Measurements from ENCODE around the gene BNC2.

The BNC2 gene

GRCh38 chr9:16755467-16756160, 114.9 kb downstream of the BNC2 start:
- DNase-seq (ENCODE audit: low read depth in 3 of 3) = no peak

- no peak for DNase-seq (ENCODE audit: low read depth in 3 of 3)
Measured at GRCh38 chr9:16754662-16755061, 115.8 kb downstream of the BNC2 start.

DNA sequence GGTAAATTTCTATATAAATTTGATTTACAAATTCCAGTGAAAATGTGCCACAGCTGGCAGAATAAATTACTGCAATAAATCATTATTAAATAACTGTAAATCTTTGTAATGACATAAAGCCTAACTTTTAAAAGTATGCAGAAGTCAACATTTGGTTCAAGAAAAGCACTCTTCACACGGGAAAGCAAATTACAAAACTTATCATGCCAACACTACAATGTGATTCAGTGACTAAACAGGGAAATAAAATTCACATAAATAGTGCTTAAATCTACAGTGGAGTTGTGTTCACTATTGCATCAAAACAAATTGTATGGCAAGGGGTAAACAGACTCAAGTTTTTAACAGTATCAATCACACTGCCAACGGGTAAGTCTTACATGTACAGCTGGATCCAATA, 117.2 kb downstream of the BNC2 start:
- no peak for DNase-seq (ENCODE audit: low read depth in 3 of 3)

DNA sequence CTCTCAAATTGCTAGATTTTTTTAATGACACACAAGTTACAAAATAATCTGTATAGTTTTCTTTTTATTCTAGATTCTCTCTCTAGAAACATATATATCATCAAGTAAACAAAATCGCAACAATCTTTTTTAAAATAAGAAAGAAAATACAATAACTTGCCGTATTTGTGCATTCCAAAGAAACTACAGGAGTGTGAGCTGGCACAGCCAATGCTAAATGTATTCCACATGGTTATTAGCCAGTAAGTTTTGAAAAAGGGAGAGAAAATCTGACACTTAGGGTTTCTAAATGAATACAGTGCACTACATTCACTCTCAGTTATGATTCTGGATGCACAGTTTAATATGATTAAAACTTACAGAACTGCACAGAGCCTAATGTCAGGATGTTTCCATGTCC, 117.9 kb downstream of the BNC2 start:
- DNase-seq (ENCODE audit: low read depth in 3 of 3) = no peak

DNA sequence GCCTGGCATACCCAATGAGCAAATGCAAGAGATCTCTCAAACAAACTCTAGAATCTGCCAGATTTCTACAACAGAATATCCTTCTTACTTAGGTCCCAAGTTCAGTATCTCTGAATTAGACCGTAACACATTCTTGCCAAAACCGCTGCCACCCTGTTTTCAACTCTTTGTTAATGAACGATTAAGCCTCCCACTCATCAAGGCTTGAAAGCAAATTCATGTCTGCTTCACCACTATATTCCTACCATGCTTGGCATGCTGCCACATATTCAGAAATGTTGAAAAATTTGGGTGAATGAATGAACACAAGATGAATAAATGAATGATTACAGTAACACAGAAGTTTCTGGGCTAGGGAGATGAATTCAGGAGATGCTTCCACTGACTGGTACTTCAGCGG, 119.9 kb downstream of the BNC2 start:
- no peak for DNase-seq (ENCODE audit: low read depth in 3 of 3)

GRCh38 chr9:16745359-16745758, 125.1 kb downstream of the BNC2 start:
- no peak for DNase-seq (ENCODE audit: low read depth in 3 of 3)

GRCh38 chr9:16744394-16744793, 126.1 kb downstream of the BNC2 start:
- no peak for DNase-seq (ENCODE audit: low read depth in 3 of 3)

GRCh38 chr9:16743375-16743774, 127.1 kb downstream of the BNC2 start:
- no peak for DNase-seq (ENCODE audit: low read depth in 3 of 3)

- DNase-seq (ENCODE audit: low read depth in 3 of 3) = no peak
Measured at GRCh38 chr9:16735001-16735400, 135.5 kb downstream of the BNC2 start.

DNA sequence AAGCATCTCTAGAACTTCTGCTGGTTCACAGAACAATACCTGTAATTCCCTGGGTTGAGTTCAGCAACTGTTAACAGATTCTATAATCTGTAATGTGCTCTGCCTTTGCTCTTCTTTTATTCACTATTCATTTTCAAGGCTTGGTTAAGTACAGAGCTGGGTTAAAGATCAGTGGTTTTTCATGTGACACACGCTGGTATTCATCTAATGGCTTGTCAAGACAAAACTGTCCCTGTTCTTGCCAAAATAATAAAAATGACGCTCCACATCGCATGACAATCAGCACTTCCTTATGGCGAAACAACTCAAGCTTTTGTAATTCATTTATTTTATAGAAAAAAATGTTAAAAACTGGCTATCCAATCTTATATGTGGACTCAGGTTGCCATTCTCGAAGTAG, 137.9 kb downstream of the BNC2 start:
- no peak for DNase-seq (ENCODE audit: low read depth in 3 of 3)

DNA sequence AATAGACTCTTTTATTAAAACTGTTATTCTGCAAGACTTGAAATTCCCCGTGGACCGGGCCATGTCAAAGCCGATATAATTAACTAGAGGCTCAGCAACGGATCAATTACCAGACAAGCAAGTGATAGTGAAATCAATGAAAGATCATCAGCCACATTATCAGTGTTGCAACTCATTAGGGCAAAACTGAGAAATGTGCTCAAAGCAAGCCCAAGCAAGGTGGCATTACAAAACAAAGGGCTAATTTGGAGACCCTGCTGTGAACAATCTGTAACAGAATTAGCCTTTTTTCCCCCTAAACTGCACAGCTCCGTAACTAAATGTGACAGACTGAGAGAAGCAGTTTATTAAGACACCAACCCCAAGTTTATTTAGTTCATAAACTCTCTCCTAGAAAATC, 140.3 kb downstream of the BNC2 start:
- DNase-seq (ENCODE audit: low read depth in 3 of 3) = no peak

- no peak for DNase-seq (ENCODE audit: low read depth in 3 of 3)
Measured at GRCh38 chr9:16729651-16730050, 140.8 kb downstream of the BNC2 start.

GRCh38 chr9:16728137-16728508, 142.3 kb downstream of the BNC2 start:
- no peak for DNase-seq (ENCODE audit: low read depth in 3 of 3)

- DNase-seq (ENCODE audit: low read depth in 3 of 3) = no peak
Measured at GRCh38 chr9:16727452-16728136, 142.9 kb downstream of the BNC2 start.

DNA sequence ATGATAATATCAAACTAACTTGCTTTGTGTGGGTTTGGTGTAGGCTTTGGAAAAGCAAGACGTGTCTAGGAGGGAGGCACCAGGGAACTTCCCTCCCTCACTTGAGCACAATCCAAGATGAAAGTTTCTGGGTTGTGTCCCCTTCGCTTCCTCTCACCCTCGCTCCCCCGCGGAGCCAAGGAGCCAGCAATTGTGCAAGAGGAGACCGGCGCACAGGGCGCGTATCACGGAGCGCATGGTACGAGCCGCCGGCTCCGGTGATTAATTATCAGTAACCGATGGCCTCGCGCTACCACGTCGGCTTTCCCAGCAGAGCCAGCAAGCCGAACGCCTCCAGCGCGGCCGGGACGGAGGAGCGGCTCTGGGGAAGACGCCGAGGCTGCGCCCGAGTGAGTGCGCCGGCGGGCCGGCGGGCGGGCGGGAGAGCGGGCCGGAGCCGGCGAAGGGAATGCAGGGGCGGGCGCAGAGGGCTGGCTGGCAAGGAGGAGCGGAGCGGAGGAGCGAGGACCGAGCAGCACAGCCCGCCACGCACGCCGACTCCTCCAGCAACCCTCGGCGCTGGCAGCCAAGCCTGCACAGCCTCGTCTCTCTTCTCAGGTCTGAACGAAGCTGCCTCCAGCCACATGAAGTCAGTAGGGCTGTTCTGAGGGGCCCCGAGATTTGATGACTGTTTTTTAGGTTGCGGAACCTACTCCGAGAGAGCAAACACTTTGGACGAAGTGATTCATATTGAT, 143.6 kb downstream of the BNC2 start:
- DNase-seq (ENCODE audit: low read depth in 3 of 3) = peak in 1 of 3 donors; percentile 0

GRCh38 chr9:16726029-16726428, 144.4 kb downstream of the BNC2 start:
- no peak for DNase-seq (ENCODE audit: low read depth in 3 of 3)

DNA sequence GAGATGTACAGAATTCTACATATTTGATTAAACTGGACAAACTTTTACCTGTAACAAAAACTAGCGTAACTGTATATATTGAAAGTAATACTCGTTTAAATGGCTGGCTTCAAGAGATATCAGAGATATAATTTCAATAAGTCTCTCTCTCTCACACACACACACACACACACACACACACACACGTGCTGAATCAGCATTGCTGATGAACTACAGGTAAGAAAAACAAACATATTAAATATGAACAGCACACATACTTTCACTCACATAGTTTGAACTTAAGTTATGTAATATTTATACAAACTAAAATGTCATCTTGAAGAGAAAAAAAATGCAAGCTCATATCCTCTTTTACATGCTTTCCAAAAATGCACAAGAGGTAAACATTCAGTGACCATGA, 145.4 kb downstream of the BNC2 start:
- no peak for DNase-seq (ENCODE audit: low read depth in 3 of 3)

DNA sequence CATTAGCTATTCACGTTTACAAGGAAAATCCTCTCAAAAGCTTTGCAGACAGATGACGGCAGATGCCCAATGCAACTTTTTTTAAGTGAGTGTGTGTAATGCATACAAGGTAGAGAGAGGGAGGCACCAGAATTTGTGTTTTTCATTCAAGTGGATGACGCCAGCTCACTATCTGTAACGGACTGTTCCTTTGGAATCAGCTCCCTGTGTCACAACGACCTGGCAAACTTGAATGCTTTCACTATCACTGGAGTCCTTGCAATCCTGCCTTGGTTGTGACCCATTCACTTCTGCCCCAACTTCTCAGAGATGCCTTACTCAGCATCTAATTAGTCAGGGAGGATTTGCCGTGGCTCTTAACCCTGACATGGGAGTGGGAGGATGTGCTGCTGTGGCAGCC, 148.5 kb downstream of the BNC2 start:
- no peak for DNase-seq (ENCODE audit: low read depth in 3 of 3)

DNA sequence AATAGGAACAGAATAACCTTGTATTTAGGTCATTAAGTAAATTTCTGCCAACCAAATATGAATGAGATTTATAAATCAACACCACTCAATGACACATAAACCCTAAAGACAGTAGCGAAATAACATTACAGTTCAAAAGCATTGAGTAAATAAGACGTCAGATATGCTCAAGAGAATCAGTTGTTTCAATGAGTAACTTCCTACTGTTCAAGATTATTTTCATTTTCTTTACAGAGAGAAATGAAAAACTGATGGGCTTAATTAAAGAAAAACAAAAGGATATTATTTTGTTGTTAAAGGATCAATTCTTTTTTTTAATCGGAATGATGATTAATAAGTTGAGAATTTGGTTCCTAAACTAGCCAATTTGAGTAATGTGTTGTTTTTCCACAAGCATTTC, 150.1 kb downstream of the BNC2 start:
- DNase-seq (ENCODE audit: low read depth in 3 of 3) = no peak

GRCh38 chr9:16719921-16720320, 150.5 kb downstream of the BNC2 start:
- DNase-seq (ENCODE audit: low read depth in 3 of 3) = no peak

GRCh38 chr9:16718952-16719351, 151.5 kb downstream of the BNC2 start:
- DNase-seq (ENCODE audit: low read depth in 3 of 3) = no peak

DNA sequence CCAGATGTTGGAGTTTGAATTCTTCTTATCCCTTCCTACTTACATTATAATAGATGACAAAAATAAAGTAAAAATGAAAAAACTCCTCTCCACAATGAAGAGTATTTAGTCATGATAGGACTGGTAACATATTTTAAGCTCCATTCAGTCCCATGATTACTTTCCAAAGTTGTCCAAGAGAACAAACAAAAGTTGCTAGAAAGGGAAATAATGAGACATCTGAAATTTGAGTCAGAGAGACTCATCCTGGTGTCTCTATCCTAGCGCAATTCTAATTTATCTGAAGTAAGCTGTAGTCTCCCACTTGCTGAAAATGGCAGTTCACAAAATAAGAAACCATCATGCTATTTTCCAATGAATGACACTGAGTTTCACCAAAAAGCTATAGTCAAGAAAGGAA, 152.2 kb downstream of the BNC2 start:
- no peak for DNase-seq (ENCODE audit: low read depth in 3 of 3)

- no peak for DNase-seq (ENCODE audit: low read depth in 3 of 3)
Measured at GRCh38 chr9:16716601-16717000, 153.9 kb downstream of the BNC2 start.
